GM21381 (cell line): ENCODE results near the gene CRTC1.

Source experiments
- ATAC-seq: cut with Tn5 transposase; IDR thresholded peaks from one replicate; pipeline ENCODE4 v1.9.1; 2021; ENCODE audit warnings: mild to moderate bottlenecking, moderate library complexity; ENCODE audit not compliant: unreplicated experiment

CRTC1 gene

DNA sequence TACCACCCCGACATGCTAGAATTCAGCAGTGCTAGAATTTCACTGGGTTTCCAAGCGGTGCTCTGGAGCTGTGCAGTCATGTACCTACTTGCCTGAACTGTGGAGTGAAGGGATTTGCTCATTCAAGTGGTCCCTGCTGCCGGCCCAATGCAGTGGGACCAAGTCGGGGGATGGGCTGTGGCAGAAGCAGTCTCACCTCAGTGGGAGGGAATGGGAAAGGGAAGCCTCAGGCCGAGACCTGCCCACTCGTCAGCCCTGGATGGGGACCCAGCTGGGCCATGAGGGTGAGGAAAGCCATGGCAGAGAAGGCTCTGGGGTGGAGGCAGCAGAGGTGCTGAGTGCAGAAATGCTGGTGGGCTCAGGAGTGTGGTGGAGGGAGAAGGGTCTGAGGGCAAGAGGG is 31.7 kb upstream of the CRTC1 start:
- ATAC-seq = no peak

DNA sequence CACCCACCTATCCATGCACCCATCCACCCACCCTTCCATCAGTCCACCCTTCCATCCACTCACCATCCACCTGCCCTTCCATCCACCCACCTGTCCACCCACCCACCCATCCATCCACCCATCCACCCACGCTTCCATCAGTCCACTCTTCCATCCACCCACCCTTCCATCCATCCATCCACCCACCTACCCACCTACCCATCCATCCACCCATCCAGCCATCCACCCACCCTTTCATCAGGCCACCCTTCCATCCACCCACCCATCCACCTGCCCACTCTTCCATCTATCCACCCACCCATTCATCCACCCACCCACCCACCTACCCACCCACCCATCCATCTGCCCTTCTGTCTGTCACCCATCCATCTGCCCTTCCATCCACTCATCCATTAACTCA is 29.6 kb upstream of the CRTC1 start:
- no peak for ATAC-seq

DNA sequence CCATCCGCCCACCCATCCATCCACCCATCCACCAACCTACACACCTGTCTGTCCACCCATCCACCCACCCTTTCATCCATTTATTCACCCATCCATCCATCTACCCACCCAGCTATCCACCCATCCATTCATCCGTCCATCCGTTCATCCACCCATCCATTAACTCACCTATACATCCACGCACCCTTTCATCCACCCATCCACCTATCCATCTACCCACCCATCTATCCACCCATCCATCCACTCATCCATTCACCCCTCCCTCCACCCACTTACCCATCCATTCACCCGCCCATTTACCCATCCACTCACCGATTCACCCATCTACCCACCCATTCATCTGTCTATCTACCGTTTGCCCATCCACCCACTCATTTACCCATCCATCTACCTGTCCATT is 29.0 kb upstream of the CRTC1 start:
- ATAC-seq = no peak

DNA sequence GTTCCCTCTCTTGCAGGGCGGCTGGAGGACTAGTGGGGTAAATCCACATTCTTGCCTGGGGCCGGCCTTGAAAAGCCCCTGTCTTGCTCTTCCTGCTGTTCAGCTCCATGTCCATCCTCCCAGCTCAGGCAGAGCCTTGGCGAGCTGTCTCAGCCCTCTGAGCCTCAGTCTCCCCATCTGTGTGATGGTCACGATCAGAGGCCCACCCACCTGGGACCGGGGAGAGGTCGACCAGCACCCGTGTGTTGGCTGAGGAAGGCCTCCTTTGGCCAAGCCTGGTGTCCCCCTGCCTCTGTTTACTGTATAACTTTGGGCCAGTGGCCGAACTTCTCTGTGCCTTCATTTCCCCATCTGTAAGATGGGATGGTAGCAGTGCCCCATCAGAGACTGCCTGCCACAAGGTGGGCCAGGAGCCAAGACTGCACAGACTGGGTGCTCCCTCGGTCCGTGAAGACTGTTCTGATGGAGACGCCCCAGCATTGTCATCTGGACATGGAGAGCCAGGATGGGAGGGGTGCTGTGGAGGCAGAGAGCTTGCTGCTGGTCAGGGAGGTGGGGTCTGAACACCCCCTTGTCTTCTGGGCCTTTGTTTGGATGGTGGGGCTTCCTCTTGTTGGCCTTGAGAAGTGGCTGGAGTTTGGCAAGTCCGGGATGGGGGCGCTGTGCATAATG is 28.2 kb upstream of the CRTC1 start:
- ATAC-seq = no peak

DNA sequence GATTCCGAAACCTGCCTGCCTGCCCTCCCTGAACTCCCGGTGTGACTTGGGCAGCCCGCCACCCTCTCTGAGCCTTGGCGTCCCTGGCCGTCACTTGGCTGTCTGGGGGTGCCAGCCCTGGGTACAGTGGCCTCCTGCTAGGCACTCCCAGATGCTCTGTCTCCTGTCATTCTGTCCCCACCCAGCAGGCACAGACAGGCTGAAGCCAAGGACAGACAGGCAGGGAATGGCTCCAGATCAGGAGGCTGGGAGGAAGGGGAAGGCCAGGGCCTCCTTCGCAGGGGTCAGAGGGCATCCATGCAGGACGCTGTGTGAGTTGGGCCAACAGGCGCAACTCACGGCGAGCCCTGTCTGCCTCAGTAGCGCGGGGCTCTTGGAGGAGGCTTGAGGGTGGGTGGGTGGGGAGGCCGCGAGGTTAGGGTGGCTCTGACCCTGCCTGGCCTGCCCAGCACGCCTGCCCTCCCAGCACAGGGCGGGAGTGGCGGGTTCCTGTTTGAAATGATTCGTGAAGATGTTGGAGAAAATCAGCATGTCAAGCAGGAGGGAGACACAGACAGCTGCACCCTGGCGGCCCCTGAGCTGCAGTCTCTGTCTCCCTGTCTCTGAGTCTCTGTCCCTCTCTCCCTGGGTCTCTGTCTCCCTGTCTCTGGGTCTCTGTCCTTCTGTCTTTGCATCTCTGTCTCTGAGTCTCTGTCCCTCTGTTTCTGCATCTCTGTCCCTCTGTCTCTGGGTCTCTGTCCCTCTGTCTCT is 27.0 kb upstream of the CRTC1 start:
- ATAC-seq = no peak

DNA sequence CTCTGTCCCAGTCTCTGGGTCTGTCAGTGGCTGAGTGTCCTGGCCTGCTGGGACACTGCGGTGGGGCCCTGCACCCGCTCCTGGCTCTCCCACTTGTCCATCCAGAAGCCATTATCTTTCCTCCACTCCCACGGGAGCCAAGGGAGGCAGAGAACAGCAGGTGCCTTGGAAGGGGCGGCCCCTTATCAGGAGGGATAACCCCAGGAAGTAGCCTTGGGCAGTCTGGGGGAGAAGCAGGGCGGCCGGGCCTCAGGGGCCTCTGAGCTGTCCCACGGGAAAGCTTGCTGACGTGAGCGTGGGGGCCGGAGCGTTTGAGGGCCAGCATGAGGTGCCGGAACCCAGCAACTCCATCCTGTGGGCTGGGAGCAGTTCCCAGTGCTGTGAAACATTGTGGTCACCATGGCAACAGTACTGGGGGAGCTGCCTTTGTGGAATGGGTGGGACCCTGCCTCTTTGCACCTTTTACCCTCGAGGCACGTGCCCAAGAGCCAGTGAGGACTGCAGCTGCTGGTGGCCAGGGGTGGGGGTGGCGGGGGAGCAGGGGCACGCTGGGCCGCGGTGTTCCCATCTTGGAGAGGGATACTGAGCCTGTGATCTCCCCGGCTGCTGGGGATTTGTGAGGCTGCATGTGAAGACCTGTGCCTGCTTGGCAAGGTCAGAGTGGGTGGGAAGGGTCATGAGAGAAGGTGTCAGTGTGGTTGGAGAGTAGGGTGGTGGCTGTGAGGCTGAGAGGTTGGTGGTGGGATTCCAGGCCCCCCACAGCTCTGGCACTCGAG is 25.7 kb upstream of the CRTC1 start:
- no peak for ATAC-seq

DNA sequence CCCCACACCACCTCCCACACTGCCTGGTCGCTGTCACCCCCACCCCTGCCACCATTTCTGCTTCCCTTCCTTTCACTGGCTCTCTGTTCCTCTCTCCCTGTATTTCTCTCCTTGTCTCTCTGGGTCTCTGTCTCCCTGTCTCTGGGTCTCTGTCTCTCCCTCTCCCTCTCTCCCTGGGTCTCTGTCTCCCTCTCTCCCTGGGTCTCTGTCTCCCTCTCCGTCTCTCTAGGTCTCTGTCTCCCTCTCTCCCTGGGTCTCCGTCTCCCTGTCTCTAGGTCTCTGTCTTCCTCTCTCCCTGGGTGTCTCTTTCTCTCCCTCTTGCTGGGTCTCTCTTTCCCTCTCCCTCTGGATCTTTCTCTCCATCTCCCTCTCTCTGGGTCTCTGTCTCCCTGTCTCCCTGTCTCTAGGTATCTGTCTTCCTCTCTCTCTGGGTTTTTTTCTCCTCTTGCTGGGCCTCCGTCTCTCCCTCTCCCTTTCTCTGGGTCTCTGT is 25.1 kb upstream of the CRTC1 start:
- no peak for ATAC-seq

DNA sequence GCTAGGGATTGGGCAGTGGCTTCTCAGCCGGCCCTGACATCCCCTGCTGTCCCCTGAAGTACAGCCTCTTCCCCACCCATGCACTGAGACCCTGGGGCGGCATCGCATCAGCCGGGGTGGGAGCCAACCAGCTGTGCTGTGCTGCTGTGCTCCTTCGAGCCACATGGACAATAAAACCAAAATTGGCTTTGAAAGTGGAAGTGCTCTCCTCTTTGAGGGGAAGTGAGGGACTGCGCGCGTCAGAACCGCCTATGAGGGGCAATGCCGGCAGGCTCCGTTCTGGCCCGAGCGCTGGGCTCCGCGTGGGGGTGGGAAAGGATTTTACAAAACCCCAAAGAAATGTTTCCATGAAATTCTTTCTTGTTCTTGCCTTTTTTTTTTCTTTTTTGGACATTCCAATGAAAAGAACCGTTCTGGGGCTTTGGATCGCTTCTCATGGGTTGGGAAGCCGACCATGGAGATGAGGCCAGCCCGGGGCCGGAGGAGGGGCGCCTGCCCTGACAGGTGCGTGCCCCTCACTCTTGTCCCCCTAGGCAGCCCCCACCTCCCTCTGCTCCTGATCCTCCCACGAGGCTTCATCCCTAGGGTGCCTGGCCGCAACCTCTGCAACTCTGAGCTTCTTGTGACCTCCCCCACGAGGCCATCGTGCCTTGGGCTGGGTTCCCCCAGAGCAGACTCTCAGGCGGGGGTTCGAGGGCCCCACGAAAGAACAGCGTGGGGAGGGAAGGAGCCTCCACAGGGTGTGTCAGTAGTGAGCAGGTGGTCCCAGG is 24.0 kb upstream of the CRTC1 start:
- ATAC-seq = no peak

DNA sequence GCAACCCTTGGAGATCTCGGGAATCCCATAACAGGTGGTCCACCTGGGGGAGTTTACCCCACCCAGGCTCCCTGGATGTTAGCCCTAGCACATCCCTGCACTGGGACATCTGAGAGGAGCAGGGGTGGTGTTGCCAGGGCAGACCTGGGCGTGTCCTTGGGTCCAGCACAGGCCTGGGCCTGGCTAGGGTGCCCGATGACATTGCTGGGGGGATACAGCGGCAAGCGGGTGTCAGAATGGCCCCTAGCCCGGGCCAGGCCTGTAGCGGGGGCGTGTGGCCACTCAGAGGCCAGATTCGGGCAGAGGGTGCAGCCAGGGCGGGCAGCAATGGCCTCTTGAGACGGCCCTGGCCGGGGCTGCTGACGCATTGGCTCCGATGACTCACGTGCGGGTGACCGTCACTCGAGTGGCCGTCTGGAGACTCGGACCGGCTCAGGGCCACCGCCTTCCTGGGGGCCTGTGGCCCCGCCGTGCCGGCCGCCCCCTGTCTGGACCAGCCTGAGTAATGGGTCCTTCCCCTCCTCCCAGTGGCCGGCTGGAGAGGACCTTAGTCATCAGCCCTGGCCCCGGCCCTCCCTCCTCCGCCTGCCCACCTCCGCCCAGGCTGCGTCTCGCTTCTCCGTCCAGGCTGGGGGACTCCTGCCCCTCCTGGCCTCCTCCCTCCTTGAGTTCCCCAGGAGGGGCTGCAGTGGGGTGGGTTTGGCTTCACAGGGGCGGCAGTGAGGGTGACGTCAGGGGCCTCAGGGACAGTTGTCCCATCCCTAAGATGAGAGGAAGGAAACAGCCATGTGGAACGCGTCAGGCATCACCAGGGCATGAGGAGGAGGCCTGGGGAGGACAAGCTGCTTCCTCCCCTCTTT is 23.2 kb upstream of the CRTC1 start:
- no peak for ATAC-seq

DNA sequence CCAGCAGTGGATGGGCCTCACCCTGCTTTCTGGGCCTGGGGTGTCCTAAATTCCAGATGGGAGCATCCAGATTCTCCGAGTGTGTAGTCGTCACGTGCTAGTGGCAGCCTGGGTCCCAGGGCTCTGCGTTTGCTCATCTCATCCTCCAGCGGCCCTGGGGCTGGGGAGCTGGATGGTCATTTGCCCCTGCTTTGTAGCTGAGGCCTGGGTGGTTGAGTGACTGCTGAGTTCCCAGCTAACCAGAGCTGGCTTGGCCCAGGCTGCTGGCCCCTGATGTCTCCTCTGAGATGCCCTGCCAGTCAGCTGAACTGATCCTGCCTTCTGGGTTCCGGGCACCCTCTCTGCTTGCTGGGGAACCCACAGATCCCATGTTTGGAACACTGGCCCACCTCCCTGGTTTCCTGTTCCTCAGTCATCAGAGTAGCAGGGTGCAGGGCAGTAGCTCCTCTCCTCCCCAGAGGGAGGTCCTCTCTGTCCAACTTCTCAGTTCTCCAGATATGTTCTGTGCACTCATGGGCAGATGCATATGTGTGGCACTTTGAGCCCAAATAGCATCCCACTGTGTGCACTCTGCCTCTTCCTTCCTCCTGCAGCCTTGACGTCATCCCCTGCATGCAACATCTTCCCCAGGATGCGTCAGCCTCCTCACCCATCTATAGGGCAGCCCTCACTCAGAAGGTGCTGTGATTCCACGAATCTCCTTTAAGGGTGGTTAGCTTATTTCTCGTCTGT is 22.4 kb upstream of the CRTC1 start:
- ATAC-seq = no peak

DNA sequence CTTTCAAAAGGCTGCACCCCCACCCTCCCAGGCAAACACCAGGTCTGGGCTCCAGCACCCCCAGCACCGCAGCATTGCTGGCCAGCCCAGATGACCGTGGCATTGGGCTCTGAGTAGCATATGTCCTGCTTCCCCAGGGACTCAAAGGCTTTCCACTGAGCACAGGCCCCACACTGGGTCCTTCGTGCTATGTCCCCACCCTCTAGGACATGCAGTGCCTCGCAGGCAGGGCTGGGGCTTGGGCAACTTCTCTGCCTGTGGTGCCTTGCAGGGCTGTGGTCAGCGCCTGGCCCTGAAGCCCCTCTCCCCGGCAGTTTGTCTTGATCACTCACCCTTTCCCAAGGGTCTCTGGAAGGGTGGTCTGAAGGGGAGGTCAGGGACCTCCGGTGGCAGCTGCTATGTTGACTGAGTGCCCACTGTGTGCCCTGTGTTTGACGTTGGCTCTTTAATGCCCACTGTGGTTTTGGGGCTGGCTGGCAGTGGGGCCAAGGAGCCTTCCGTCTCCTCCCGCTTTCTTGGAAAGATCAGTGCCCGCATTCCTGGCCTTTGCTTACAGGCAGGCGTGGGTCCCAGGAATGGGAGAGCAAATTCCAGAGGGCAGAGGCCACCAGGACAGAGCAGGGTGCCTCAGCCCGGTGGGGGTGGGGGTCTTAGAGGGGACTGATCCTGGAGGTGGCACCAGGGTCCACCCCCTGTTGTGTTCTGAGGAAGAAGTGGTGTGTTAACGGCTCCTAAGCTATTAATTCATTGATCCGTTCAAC is 20.3 kb upstream of the CRTC1 start:
- ATAC-seq = no peak

DNA sequence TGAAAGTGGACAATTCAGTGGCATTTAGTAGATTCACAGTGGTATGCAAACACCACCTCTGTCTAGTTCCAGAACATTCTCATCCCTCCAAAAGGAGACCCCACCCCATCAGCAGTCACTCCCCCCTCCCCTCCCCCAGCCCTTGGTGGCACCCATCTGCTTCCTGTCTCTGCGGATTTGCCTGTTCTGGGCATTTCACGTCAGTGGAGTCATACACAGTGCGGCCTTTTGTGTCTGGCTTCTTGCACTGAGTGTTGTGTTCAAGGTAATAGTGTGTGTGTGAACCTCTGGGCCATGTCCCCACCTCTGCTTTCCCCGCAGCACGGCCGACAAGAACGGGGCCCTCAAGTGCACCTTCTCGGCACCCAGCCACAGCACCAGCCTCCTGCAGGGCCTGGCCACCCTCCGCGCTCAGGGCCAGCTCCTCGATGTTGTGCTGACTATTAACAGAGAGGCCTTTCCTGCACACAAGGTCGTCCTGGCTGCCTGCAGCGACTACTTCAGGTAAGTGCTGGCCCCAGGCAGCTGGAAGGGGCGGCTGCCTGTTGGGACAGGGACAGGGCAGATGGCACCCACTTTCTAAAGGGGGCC is 19.4 kb upstream of the CRTC1 start:
- no peak for ATAC-seq

DNA sequence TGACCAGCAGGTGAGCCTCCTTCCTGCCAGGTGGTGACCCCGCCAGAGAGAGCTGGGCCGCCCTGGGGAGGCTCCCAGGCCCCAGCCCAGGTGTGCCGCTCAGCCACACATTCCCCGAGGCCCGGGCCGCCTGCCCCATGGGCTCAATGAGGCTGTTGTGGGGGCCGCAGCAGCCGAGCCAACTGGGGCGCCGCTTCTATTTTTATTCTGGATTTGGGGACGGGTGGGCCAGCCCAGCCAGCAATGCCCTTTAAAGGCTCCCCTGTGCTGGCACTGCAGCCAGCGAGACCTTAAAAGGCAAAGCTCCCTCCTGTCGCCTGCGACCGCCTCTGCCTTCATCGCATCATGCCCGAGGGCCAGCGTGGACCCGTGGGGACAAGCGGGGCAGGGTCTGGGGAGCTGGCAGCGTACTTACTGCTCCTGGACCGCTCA is 17.7 kb upstream of the CRTC1 start:
- no peak for ATAC-seq

DNA sequence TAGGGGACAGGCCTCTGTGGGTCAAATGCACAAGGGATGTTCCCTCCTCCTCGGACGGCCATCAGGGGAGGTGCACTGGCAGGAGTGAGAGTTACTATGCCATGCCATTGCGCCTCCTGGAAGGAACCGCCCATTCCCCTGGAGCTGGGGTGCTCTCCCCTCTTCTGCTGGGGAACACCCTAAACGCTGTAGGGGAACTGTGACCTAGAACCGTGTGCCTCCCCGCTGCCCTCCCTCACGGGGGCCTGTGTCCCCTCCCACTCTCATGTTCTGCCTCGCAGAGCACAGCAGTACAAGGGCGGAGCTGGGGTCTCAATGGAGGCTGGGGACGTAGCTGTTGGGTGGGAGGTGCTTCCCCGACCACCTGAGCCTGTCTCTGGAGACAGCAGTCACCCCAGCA is 17.2 kb upstream of the CRTC1 start:
- ATAC-seq = no peak

DNA sequence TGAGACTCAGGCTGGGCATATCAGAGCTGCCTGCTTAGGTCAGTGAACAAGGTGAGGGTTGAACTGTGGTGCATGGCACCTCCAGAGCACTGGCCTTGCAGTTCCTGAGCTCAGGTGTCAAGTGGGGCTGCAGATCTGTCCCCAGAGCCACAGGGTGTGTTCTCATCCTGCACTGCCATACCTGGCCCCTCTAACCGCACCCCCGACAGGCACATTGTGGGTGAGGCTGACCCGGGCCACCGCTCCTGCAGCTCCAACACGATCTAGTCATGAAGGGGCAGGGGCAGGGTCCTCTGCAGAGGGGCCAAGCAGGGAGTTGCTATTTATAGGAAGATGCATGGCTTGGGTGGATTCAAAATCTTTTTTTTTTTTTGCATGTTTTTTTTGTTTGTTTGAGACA is 16.7 kb upstream of the CRTC1 start:
- ATAC-seq = no peak

DNA sequence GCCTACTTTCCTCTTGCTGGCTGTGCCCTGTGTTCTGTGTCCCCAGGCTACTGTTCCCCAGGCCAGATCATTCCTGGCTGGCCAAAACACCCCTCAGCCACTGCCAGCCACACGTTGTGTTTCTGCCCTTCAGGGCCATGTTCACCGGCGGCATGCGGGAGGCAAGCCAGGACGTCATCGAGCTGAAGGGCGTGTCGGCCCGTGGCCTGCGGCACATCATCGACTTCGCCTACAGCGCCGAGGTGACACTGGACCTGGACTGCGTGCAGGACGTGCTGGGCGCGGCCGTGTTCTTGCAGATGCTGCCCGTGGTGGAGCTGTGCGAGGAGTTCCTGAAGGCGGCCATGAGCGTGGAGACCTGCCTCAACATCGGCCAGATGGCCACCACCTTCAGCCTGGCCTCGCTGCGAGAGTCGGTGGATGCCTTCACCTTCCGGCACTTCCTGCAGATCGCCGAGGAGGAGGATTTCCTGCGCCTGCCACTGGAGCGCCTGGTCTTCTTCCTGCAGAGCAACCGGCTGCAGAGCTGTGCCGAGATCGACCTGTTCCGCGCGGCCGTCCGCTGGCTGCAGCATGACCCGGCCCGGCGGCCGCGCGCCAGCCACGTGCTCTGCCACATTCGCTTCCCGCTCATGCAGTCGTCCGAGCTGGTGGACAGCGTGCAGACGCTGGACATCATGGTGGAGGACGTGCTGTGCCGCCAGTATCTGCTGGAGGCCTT is 15.8 kb upstream of the CRTC1 start:
- ATAC-seq = no peak

DNA sequence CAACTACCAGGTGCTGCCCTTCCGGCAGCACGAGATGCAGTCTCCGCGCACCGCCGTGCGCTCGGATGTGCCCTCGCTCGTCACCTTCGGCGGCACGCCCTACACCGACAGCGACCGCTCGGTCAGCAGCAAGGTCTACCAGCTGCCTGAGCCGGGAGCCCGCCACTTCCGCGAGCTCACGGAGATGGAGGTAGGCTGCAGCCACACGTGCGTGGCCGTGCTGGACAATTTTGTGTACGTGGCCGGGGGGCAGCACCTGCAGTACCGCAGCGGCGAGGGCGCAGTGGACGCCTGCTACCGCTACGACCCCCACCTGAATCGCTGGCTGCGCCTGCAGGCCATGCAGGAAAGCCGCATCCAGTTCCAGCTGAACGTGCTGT is 15.2 kb upstream of the CRTC1 start:
- ATAC-seq = no peak
